ENCODE measurements around the gene STXBP6.

The STXBP6 gene

DNA sequence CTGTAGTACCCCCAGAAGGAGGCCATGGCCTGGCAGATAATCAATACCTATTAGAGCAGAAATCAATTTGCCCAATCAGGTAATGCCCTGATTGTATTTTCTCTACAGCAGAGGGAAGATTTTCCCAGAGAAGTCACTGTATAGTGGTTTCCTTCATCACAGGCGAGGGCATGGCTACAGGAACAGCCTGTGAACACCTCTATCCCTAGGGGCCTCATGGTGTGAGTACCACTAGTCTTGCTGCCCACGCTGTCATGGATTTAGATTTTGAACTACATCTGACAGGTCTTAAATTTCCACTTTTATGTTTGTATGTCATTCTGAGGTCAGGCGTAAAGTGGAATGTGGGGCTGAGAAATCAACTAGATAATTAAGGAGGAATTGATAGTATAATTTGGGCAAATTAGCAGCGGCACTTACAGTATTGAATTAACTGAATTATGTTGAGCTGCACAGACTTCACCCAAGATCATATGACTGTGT is 42.4 kb upstream of the STXBP6 start:
- Histone ChIP-seq H2BK5ac (ENCODE audit: low read depth, low read length, poor library complexity, severe bottlenecking) (no peak overlapping the region), H3K23ac (ENCODE audit: low read length in 2 of 2) (no peak overlapping the region), H3K4me2 (ENCODE audit: low read length, poor library complexity, severe bottlenecking) (no peak overlapping the region), H3K9me3 (ENCODE audit: control insufficient read depth, low read length) (no peaks in the 10 kb centered on the region), H3K4me1 (ENCODE audit: control insufficient read depth, insufficient read depth, low read depth, low read length) (no peaks in the 10 kb centered on the region), H3K27me3 (ENCODE audit: control insufficient read depth in 1 of 2, insufficient read depth in 1 of 2, low read length in 2 of 2) (no peaks in the 10 kb centered on the region), H2BK15ac (ENCODE audit: low read depth, poor library complexity, severe bottlenecking) (no peak overlapping the region), H3K4me3 (ENCODE audit: insufficient read depth in 1 of 2, low read depth in 1 of 2, low read length in 2 of 2) (no peak overlapping the region), H3K9ac (ENCODE audit: low read length) (no peak overlapping the region), H3K14ac (ENCODE audit: low read length in 2 of 2) (no peak overlapping the region), H3K4ac (ENCODE audit: low read depth in 1 of 2, low read length in 2 of 2) (no peak overlapping the region), H3K18ac (ENCODE audit: low read depth in 1 of 2, low read length in 2 of 2) (no peak overlapping the region), H2BK120ac (ENCODE audit: low read depth, low read length) (no peak overlapping the region), H3K36me3 (ENCODE audit: control insufficient read depth in 1 of 2, insufficient read depth in 2 of 2, low read depth in 1 of 2, low read length in 2 of 2) (no peaks in the 10 kb centered on the region), H2AK5ac (ENCODE audit: low read length, severe bottlenecking) (no peak overlapping the region), H2AFZ (ENCODE audit: low read depth, low read length) (no peak overlapping the region), H3K79me1 (replicated peaks; ENCODE audit: low read length, poor library complexity, severe bottlenecking) (no peaks in the 10 kb centered on the region), H4K8ac (ENCODE audit: low read length) (no peak overlapping the region), H3K27ac (ENCODE audit: low read length, poor library complexity, severe bottlenecking) (no peak overlapping the region), H2BK12ac (ENCODE audit: low read length in 2 of 2) (no peak overlapping the region), H4K91ac (ENCODE audit: low read length) (no peak overlapping the region)
- 84% methylated on average over 4 of the region's 4 CpGs for WGBS
- no peak for DNase-seq

GRCh38 chr14:25090716-25091454 is 40.9 kb upstream of the STXBP6 start:
- H4K91ac ChIP-seq (ENCODE audit: low read length): no peak overlapping the region
- H2AFZ ChIP-seq (ENCODE audit: low read depth, low read length): peak overlapping the region; percentile 2
- H3K4me1 ChIP-seq (ENCODE audit: control insufficient read depth, insufficient read depth, low read depth, low read length): no peaks in the 10 kb centered on the region
- no peak overlapping the region for H3K23ac ChIP-seq (ENCODE audit: low read length in 2 of 2)
- H3K4me3 ChIP-seq (ENCODE audit: insufficient read depth in 1 of 2, low read depth in 1 of 2, low read length in 2 of 2): no peak overlapping the region
- H2AK5ac ChIP-seq (ENCODE audit: low read length, severe bottlenecking): no peak overlapping the region
- no peak overlapping the region for H3K4ac ChIP-seq (ENCODE audit: low read depth in 1 of 2, low read length in 2 of 2)
- no peak overlapping the region for H3K27ac ChIP-seq (ENCODE audit: low read length, poor library complexity, severe bottlenecking)
- H3K27me3 ChIP-seq (ENCODE audit: control insufficient read depth in 1 of 2, insufficient read depth in 1 of 2, low read length in 2 of 2): no peaks in the 10 kb centered on the region
- H3K14ac ChIP-seq (ENCODE audit: low read length in 2 of 2): no peak overlapping the region
- DNase-seq: peak; percentile 39
- 53% methylated on average over 3 of the region's 3 CpGs for WGBS
- no peak overlapping the region for H3K4me2 ChIP-seq (ENCODE audit: low read length, poor library complexity, severe bottlenecking)
- no peak overlapping the region for H2BK12ac ChIP-seq (ENCODE audit: low read length in 2 of 2)
- H2BK5ac ChIP-seq (ENCODE audit: low read depth, low read length, poor library complexity, severe bottlenecking): no peak overlapping the region
- H3K9ac ChIP-seq (ENCODE audit: low read length): no peak overlapping the region
- no peaks in the 10 kb centered on the region for H3K36me3 ChIP-seq (ENCODE audit: control insufficient read depth in 1 of 2, insufficient read depth in 2 of 2, low read depth in 1 of 2, low read length in 2 of 2)
- H4K8ac ChIP-seq (ENCODE audit: low read length): no peak overlapping the region
- no peaks in the 10 kb centered on the region for H3K79me1 ChIP-seq (replicated peaks; ENCODE audit: low read length, poor library complexity, severe bottlenecking)
- no peak overlapping the region for H2BK15ac ChIP-seq (ENCODE audit: low read depth, poor library complexity, severe bottlenecking)
- H3K18ac ChIP-seq (ENCODE audit: low read depth in 1 of 2, low read length in 2 of 2): peak overlapping the region in 1 of 2 experiments; percentile 33
- no peaks in the 10 kb centered on the region for H3K9me3 ChIP-seq (ENCODE audit: control insufficient read depth, low read length)
- no peak overlapping the region for H2BK120ac ChIP-seq (ENCODE audit: low read depth, low read length)

GRCh38 chr14:25090256-25090655 is 40.3 kb upstream of the STXBP6 start:
- no peak overlapping the region for H3K4ac ChIP-seq (ENCODE audit: low read depth in 1 of 2, low read length in 2 of 2)
- H3K27ac ChIP-seq (ENCODE audit: low read length, poor library complexity, severe bottlenecking): no peak overlapping the region
- no peak for DNase-seq
- H3K14ac ChIP-seq (ENCODE audit: low read length in 2 of 2): no peak overlapping the region
- no peaks in the 10 kb centered on the region for H3K9me3 ChIP-seq (ENCODE audit: control insufficient read depth, low read length)
- H4K8ac ChIP-seq (ENCODE audit: low read length): no peak overlapping the region
- no peak overlapping the region for H4K91ac ChIP-seq (ENCODE audit: low read length)
- no peak overlapping the region for H3K9ac ChIP-seq (ENCODE audit: low read length)
- no peaks in the 10 kb centered on the region for H3K79me1 ChIP-seq (replicated peaks; ENCODE audit: low read length, poor library complexity, severe bottlenecking)
- H2BK5ac ChIP-seq (ENCODE audit: low read depth, low read length, poor library complexity, severe bottlenecking): no peak overlapping the region
- no peak overlapping the region for H2BK12ac ChIP-seq (ENCODE audit: low read length in 2 of 2)
- H3K4me2 ChIP-seq (ENCODE audit: low read length, poor library complexity, severe bottlenecking): no peak overlapping the region
- H2AK5ac ChIP-seq (ENCODE audit: low read length, severe bottlenecking): no peak overlapping the region
- no peak overlapping the region for H3K23ac ChIP-seq (ENCODE audit: low read length in 2 of 2)
- no peak overlapping the region for H2BK120ac ChIP-seq (ENCODE audit: low read depth, low read length)
- H3K18ac ChIP-seq (ENCODE audit: low read depth in 1 of 2, low read length in 2 of 2): no peak overlapping the region
- H2AFZ ChIP-seq (ENCODE audit: low read depth, low read length): no peak overlapping the region
- H3K36me3 ChIP-seq (ENCODE audit: control insufficient read depth in 1 of 2, insufficient read depth in 2 of 2, low read depth in 1 of 2, low read length in 2 of 2): no peaks in the 10 kb centered on the region
- H3K27me3 ChIP-seq (ENCODE audit: control insufficient read depth in 1 of 2, insufficient read depth in 1 of 2, low read length in 2 of 2): no peaks in the 10 kb centered on the region
- H2BK15ac ChIP-seq (ENCODE audit: low read depth, poor library complexity, severe bottlenecking): no peak overlapping the region
- 77% methylated on average over 2 of the region's 2 CpGs for WGBS
- no peaks in the 10 kb centered on the region for H3K4me1 ChIP-seq (ENCODE audit: control insufficient read depth, insufficient read depth, low read depth, low read length)
- no peak overlapping the region for H3K4me3 ChIP-seq (ENCODE audit: insufficient read depth in 1 of 2, low read depth in 1 of 2, low read length in 2 of 2)

GRCh38 chr14:25089496-25089895 is 39.5 kb upstream of the STXBP6 start:
- H2BK15ac ChIP-seq (ENCODE audit: low read depth, poor library complexity, severe bottlenecking): no peak overlapping the region
- H3K9me3 ChIP-seq (ENCODE audit: control insufficient read depth, low read length): no peaks in the 10 kb centered on the region
- H3K4me1 ChIP-seq (ENCODE audit: control insufficient read depth, insufficient read depth, low read depth, low read length): no peaks in the 10 kb centered on the region
- H3K23ac ChIP-seq (ENCODE audit: low read length in 2 of 2): no peak overlapping the region
- WGBS: no CpG with 5 or more reads among the region's 1 CpG
- H3K27me3 ChIP-seq (ENCODE audit: control insufficient read depth in 1 of 2, insufficient read depth in 1 of 2, low read length in 2 of 2): no peaks in the 10 kb centered on the region
- H3K4me3 ChIP-seq (ENCODE audit: insufficient read depth in 1 of 2, low read depth in 1 of 2, low read length in 2 of 2): no peak overlapping the region
- H2AK5ac ChIP-seq (ENCODE audit: low read length, severe bottlenecking): no peak overlapping the region
- no peak overlapping the region for H3K9ac ChIP-seq (ENCODE audit: low read length)
- no peak overlapping the region for H3K14ac ChIP-seq (ENCODE audit: low read length in 2 of 2)
- H3K18ac ChIP-seq (ENCODE audit: low read depth in 1 of 2, low read length in 2 of 2): no peak overlapping the region
- no peak overlapping the region for H2BK12ac ChIP-seq (ENCODE audit: low read length in 2 of 2)
- no peak overlapping the region for H2AFZ ChIP-seq (ENCODE audit: low read depth, low read length)
- no peak overlapping the region for H3K4me2 ChIP-seq (ENCODE audit: low read length, poor library complexity, severe bottlenecking)
- H3K4ac ChIP-seq (ENCODE audit: low read depth in 1 of 2, low read length in 2 of 2): no peak overlapping the region
- H3K79me1 ChIP-seq (replicated peaks; ENCODE audit: low read length, poor library complexity, severe bottlenecking): no peaks in the 10 kb centered on the region
- no peaks in the 10 kb centered on the region for H3K36me3 ChIP-seq (ENCODE audit: control insufficient read depth in 1 of 2, insufficient read depth in 2 of 2, low read depth in 1 of 2, low read length in 2 of 2)
- no peak overlapping the region for H4K8ac ChIP-seq (ENCODE audit: low read length)
- no peak overlapping the region for H4K91ac ChIP-seq (ENCODE audit: low read length)
- H2BK5ac ChIP-seq (ENCODE audit: low read depth, low read length, poor library complexity, severe bottlenecking): no peak overlapping the region
- no peak for DNase-seq
- no peak overlapping the region for H2BK120ac ChIP-seq (ENCODE audit: low read depth, low read length)
- no peak overlapping the region for H3K27ac ChIP-seq (ENCODE audit: low read length, poor library complexity, severe bottlenecking)
